Type B pancreatic cell (in vitro differentiated cells): ENCODE results near the gene ADCY2. TPM values are rescaled to one million over a fixed set of nuclear protein-coding genes. Genes with fewer than 3 reads are reported as not detected.

Experiments
- DNase-seq: peaks from one replicate; pipeline ENCODE4 v3.0.0; 2021; ENCODE audit warnings: mixed read lengths; ENCODE audit not compliant: unreplicated experiment; ENCODE audit errors: extremely low spot score
- H3K27ac Mint-ChIP-seq: 2 replicates; pipeline ENCODE4 v1.8.0; 2021; ENCODE audit warnings: mild to moderate bottlenecking, mixed read lengths
- H3K27me3 Mint-ChIP-seq: 2 replicates; pipeline ENCODE4 v1.8.0; 2021; ENCODE audit warnings: mixed read lengths
- H3K36me3 Mint-ChIP-seq: 2 replicates; pipeline ENCODE4 v1.8.0; 2021; ENCODE audit warnings: mixed read lengths
- H3K4me1 Mint-ChIP-seq: one replicate; pipeline ENCODE4 v1.8.0; 2021; ENCODE audit warnings: mixed read lengths; ENCODE audit not compliant: unreplicated experiment
- H3K4me3 Mint-ChIP-seq: 2 replicates; pipeline ENCODE4 v1.8.0; 2021; ENCODE audit warnings: mild to moderate bottlenecking, mixed read lengths
- H3K9me3 Mint-ChIP-seq: 2 replicates; pipeline ENCODE4 v1.8.0; 2021; ENCODE audit warnings: mixed read lengths
- total RNA-seq: library from RNA; stranded (reverse); gene quantifications from 2 replicates; pipeline ENCODE4 v1.2.1, GENCODE V29; 2021; ENCODE audit warnings: low replicate concordance
- TF ChIP-seq, protein P1 (sequence below): fragments of 200-600 bp; sonication (generic); conservative IDR thresholded peaks from 2 replicates; pipeline ENCODE4 v1.5.0; 2021; ENCODE audit warnings: antibody characterized with exemption, mild to moderate bottlenecking

ADCY2 gene
- total RNA-seq, 1 donor from 2014 or later = 79.7 TPM

GRCh38 chr5:7753596-7753995 is 357.7 kb downstream of the ADCY2 start:
- Mint-ChIP-seq H3K4me3 (no peak overlapping the region), H3K27me3 (peaks cover 44% of the 10 kb centered on the region), H3K36me3 (peaks cover 12% of the 10 kb centered on the region), H3K27ac (no peak overlapping the region), H3K4me1 (peaks cover 13% of the 10 kb centered on the region), H3K9me3 (no peaks in the 10 kb centered on the region)
- no peak for DNase-seq
- TF ChIP-seq, protein P1, sequence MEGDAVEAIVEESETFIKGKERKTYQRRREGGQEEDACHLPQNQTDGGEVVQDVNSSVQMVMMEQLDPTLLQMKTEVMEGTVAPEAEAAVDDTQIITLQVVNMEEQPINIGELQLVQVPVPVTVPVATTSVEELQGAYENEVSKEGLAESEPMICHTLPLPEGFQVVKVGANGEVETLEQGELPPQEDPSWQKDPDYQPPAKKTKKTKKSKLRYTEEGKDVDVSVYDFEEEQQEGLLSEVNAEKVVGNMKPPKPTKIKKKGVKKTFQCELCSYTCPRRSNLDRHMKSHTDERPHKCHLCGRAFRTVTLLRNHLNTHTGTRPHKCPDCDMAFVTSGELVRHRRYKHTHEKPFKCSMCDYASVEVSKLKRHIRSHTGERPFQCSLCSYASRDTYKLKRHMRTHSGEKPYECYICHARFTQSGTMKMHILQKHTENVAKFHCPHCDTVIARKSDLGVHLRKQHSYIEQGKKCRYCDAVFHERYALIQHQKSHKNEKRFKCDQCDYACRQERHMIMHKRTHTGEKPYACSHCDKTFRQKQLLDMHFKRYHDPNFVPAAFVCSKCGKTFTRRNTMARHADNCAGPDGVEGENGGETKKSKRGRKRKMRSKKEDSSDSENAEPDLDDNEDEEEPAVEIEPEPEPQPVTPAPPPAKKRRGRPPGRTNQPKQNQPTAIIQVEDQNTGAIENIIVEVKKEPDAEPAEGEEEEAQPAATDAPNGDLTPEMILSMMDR = no peak

DNA sequence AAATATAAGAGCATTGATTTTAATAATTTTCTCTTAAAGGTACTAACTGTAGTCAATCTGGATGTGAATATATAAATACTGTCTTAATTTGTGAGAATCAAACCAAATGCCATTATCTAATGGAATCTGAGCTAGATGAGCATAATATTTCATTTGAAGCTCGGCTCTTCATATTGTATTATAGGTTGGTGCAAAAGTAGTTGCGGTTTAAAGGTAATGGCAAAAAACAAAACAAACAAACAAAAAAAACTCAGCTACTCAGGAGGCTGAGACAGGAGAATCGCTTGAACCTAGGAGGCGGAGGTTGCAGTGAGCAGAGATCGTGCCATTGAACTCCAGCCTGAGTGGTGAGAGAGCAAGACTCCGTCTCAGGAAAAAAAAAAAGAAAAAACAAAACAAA is 358.6 kb downstream of the ADCY2 start:
- Mint-ChIP-seq H3K4me3 (no peak overlapping the region), H3K9me3 (no peaks in the 10 kb centered on the region), H3K36me3 (peaks cover 13% of the 10 kb centered on the region), H3K4me1 (peaks cover 13% of the 10 kb centered on the region), H3K27ac (no peak overlapping the region), H3K27me3 (peaks cover 44% of the 10 kb centered on the region)
- DNase-seq = no peak
- TF ChIP-seq, protein P1 = no peak

- Mint-ChIP-seq H3K36me3 (peaks cover 13% of the 10 kb centered on the region), H3K4me1 (peaks cover 13% of the 10 kb centered on the region), H3K27ac (no peak overlapping the region), H3K27me3 (peaks cover 42% of the 10 kb centered on the region), H3K4me3 (no peak overlapping the region), H3K9me3 (no peaks in the 10 kb centered on the region)
- no peak for DNase-seq
- TF ChIP-seq, protein P1 = peak; percentile 88
These were observed 359.2 kb downstream of the ADCY2 start for GRCh38 chr5:7754997-7755596.

- H3K36me3 Mint-ChIP-seq = peaks cover 13% of the 10 kb centered on the region
- no peaks in the 10 kb centered on the region for H3K9me3 Mint-ChIP-seq
- peaks cover 13% of the 10 kb centered on the region for H3K4me1 Mint-ChIP-seq
- no peak overlapping the region for H3K27ac Mint-ChIP-seq
- no peak for DNase-seq
- H3K27me3 Mint-ChIP-seq = peaks cover 37% of the 10 kb centered on the region
- H3K4me3 Mint-ChIP-seq = no peak overlapping the region
- TF ChIP-seq, protein P1 = no peak
These were observed 360.0 kb downstream of the ADCY2 start for GRCh38 chr5:7755958-7756357.

- Mint-ChIP-seq H3K27me3 (peaks cover 37% of the 10 kb centered on the region), H3K36me3 (peaks cover 13% of the 10 kb centered on the region), H3K9me3 (no peaks in the 10 kb centered on the region), H3K27ac (no peak overlapping the region), H3K4me1 (peaks cover 13% of the 10 kb centered on the region), H3K4me3 (no peak overlapping the region)
- TF ChIP-seq, protein P1 = no peak
- DNase-seq = no peak
These were observed 360.5 kb downstream of the ADCY2 start for GRCh38 chr5:7756453-7756852.
